Right ventricle myocardium superior (tissue), 1 donor: Measurements from ENCODE around the gene SPEM3. TPM values are rescaled to one million over a fixed set of nuclear protein-coding genes. Genes with fewer than 3 reads are reported as not detected.

Source experiments
- ATAC-seq: fragments of 200-7000 bp; cut with Tn5 transposase; one replicate; pipeline ENCODE4 v1.9.1; 2020; ENCODE audit warnings: mild to moderate bottlenecking; ENCODE audit not compliant: poor library complexity
- DNase-seq: peaks from one replicate; pipeline ENCODE4 v3.0.0-alpha.2; 2020
- intact Hi-C: fragments of 100-400 bp; cut with DNase I; formaldehyde crosslinking; loops from one replicate; pipeline ENCODE4 v1.11.2; 2022
- long read RNA-seq: library from polyadenylated mRNA; unstranded; transcript quantifications from one replicate; pipeline ENCODE4 v2.0.0, GENCODE V29; 2021
- total RNA-seq: library from RNA; stranded (reverse); fragmentation: NEBNext Ultra II Directional; extraction: Animal tissue kit (Norgen Biotek cat#: 25700); gene quantifications from one replicate; pipeline ENCODE4 v1.2.1, GENCODE V29; 2021
- donor health status: DM: no; HTN: yes; CAD: no; lungs with severe emphysema.

Gene SPEM3
- not detected for total RNA-seq
- long read RNA-seq = 0 reads

GRCh38 chr17:7428557-7428956 is at the start of gene SPEM3:
SPEM3 (plus strand) TSS chr17:7428857; CDS start chr17:7428903, 46 bp downstream.
- no peak for DNase-seq
- no peak for ATAC-seq
- intact Hi-C loops = no loop called here

GRCh38 chr17:7379134-7379533 is 49.5 kb upstream of the SPEM3 start:
- intact Hi-C loops = no loop called here
- DNase-seq (no peak), ATAC-seq (no peak)

GRCh38 chr17:7380321-7380720 is 48.3 kb upstream of the SPEM3 start:
- DNase-seq (peak; percentile 77), ATAC-seq (peak; percentile 86)
- intact Hi-C loops = no loop called here

- DNase-seq (peak; percentile 69), ATAC-seq (peak; percentile 83)
- intact Hi-C loops = no loop called here
Observed at GRCh38 chr17:7380855-7381683, 47.6 kb upstream of the SPEM3 start, which contains the start of gene TNK1. TNK1 (plus strand) TSS chr17:7381089; CDS start chr17:7382927, 1,838 bp downstream.

GRCh38 chr17:7382901-7383300 is 45.8 kb upstream of the SPEM3 start:
- ATAC-seq = no peak

GRCh38 chr17:7383371-7383741 is 45.3 kb upstream of the SPEM3 start:
- intact Hi-C loops = no loop called here
- DNase-seq (no peak), ATAC-seq (no peak)

More at GRCh38 chr17:7382901-7383300, 45.8 kb upstream of the SPEM3 start:
- no peak for DNase-seq
- intact Hi-C loops = no loop called here

- peak; percentile 34 for ATAC-seq
- intact Hi-C loops = no loop called here
- DNase-seq = peak; percentile 66
Observed at GRCh38 chr17:7383742-7384488, 44.7 kb upstream of the SPEM3 start.

- DNase-seq (no peak), ATAC-seq (no peak)
- intact Hi-C loops = no loop called here
Observed at GRCh38 chr17:7384489-7385081, 44.1 kb upstream of the SPEM3 start.

GRCh38 chr17:7388856-7389255 is 39.8 kb upstream of the SPEM3 start:
- DNase-seq (no peak), ATAC-seq (no peak)
- intact Hi-C loops = no loop called here

GRCh38 chr17:7389924-7390910 is 38.4 kb upstream of the SPEM3 start:
- no peak for ATAC-seq
- intact Hi-C loops = loop anchor here (5.0 kb wide), 1 partner anchor 33 kb away; the partner anchor contains the start of gene TMEM95
- DNase-seq = no peak

GRCh38 chr17:7391307-7391706 is 37.4 kb upstream of the SPEM3 start:
- ATAC-seq = no peak
- intact Hi-C loops = loop anchor here (5.0 kb wide), 1 partner anchor 34 kb away; the partner anchor contains the start of gene TMEM95
- DNase-seq = no peak

- ATAC-seq (no peak), DNase-seq (no peak)
- intact Hi-C loops = loop anchor here (5.0 kb wide), 1 partner anchor 36 kb away; the partner anchor contains the start of gene TMEM95
Observed at GRCh38 chr17:7392696-7393612, 35.7 kb upstream of the SPEM3 start.

- intact Hi-C loops = loop anchor here (5.0 kb wide), 1 partner anchor 37 kb away; the partner anchor contains the start of gene TMEM95
- DNase-seq = no peak
- peak; percentile 20 for ATAC-seq
Observed at GRCh38 chr17:7393613-7394451, 34.8 kb upstream of the SPEM3 start.

GRCh38 chr17:7394452-7395191 is 34.0 kb upstream of the SPEM3 start, which contains the start of gene PLSCR3:
PLSCR3 (minus strand) TSS chr17:7394525; CDS start chr17:7394110, 415 bp downstream.
- DNase-seq (peak; percentile 95), ATAC-seq (peak; percentile 95)
- intact Hi-C loops = loop anchor here (5.0 kb wide), 1 partner anchor 37 kb away; the partner anchor contains the start of gene TMEM95

GRCh38 chr17:7396147-7396546 is 32.5 kb upstream of the SPEM3 start:
- DNase-seq = no peak
- intact Hi-C loops = no loop called here
- no peak for ATAC-seq
